KMS-11 (cell line): ENCODE results near the gene C16orf46.

Experiments
- H2AFZ ChIP-seq: fragments of 200-600 bp; sonication (generic); 2 replicates; pipeline ENCODE4 v1.6.1; 2016; ENCODE audit warnings: antibody characterized with exemption, mixed run types, low read depth
- H3K27ac ChIP-seq: fragments of 200-600 bp; sonication (generic); 2 replicates; pipeline ENCODE4 v1.6.1; 2016; ENCODE audit warnings: mild to moderate bottlenecking, mixed run types
- H3K27me3 ChIP-seq: fragments of 200-600 bp; sonication (generic); 2 replicates; pipeline ENCODE4 v1.6.1; 2017; ENCODE audit warnings: mild to moderate bottlenecking, low read depth, mixed run types, moderate library complexity; ENCODE audit not compliant: insufficient read depth
- H3K36me3 ChIP-seq: fragments of 200-600 bp; sonication (generic); 2 replicates; pipeline ENCODE4 v1.6.1; 2017; ENCODE audit warnings: mild to moderate bottlenecking, mixed run types; ENCODE audit not compliant: insufficient read depth
- H3K4me1 ChIP-seq: fragments of 200-600 bp; sonication (generic); 2 replicates; pipeline ENCODE4 v1.6.1; 2016; ENCODE audit warnings: mild to moderate bottlenecking, low read depth, mixed run types; ENCODE audit not compliant: poor library complexity, severe bottlenecking
- H3K4me2 ChIP-seq: fragments of 200-600 bp; sonication (generic); 2 replicates; pipeline ENCODE4 v1.7.0; 2016; ENCODE audit warnings: mild to moderate bottlenecking, mixed run types
- H3K4me3 ChIP-seq: fragments of 200-600 bp; sonication (generic); IDR thresholded peaks from 2 replicates; pipeline ENCODE4 v1.6.1; 2017; ENCODE audit warnings: low read depth, low read length, mixed read lengths; ENCODE audit not compliant: insufficient read depth
- H3K79me2 ChIP-seq: fragments of 200-600 bp; sonication (generic); 2 replicates; pipeline ENCODE4 v1.6.1; 2016; ENCODE audit warnings: low read depth, mixed run types; ENCODE audit not compliant: insufficient read depth
- H3K9ac ChIP-seq: fragments of 200-600 bp; sonication (generic); 2 replicates; pipeline ENCODE4 v1.6.1; 2016; ENCODE audit warnings: mild to moderate bottlenecking, mixed run types
- H4K20me1 ChIP-seq: fragments of 200-600 bp; sonication (generic); 2 replicates; pipeline ENCODE4 v1.6.1; 2016; ENCODE audit warnings: mild to moderate bottlenecking, mixed run types; ENCODE audit not compliant: insufficient read depth
- TF ChIP-seq, protein P1 (sequence below): fragments of 200-600 bp; sonication (generic); conservative IDR thresholded peaks from 2 replicates; pipeline ENCODE4 v1.6.1; 2017; ENCODE audit warnings: low read depth, mild to moderate bottlenecking, antibody characterized with exemption, low read length, moderate library complexity, mixed read lengths

The C16orf46 gene

GRCh38 chr16:81060576-81061306 is 16.3 kb downstream of the C16orf46 start:
- no peak overlapping the region for H3K27ac ChIP-seq
- H2AFZ ChIP-seq: no peak overlapping the region
- TF ChIP-seq, protein P1, sequence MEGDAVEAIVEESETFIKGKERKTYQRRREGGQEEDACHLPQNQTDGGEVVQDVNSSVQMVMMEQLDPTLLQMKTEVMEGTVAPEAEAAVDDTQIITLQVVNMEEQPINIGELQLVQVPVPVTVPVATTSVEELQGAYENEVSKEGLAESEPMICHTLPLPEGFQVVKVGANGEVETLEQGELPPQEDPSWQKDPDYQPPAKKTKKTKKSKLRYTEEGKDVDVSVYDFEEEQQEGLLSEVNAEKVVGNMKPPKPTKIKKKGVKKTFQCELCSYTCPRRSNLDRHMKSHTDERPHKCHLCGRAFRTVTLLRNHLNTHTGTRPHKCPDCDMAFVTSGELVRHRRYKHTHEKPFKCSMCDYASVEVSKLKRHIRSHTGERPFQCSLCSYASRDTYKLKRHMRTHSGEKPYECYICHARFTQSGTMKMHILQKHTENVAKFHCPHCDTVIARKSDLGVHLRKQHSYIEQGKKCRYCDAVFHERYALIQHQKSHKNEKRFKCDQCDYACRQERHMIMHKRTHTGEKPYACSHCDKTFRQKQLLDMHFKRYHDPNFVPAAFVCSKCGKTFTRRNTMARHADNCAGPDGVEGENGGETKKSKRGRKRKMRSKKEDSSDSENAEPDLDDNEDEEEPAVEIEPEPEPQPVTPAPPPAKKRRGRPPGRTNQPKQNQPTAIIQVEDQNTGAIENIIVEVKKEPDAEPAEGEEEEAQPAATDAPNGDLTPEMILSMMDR: no peak
- H3K79me2 ChIP-seq: no peaks in the 10 kb centered on the region
- H3K4me2 ChIP-seq: no peak overlapping the region
- H3K9ac ChIP-seq: no peak overlapping the region
- H3K4me3 ChIP-seq: no peak overlapping the region
- no peaks in the 10 kb centered on the region for H3K27me3 ChIP-seq
- H4K20me1 ChIP-seq: no peaks in the 10 kb centered on the region
- no peaks in the 10 kb centered on the region for H3K36me3 ChIP-seq
- H3K4me1 ChIP-seq: no peaks in the 10 kb centered on the region

DNA sequence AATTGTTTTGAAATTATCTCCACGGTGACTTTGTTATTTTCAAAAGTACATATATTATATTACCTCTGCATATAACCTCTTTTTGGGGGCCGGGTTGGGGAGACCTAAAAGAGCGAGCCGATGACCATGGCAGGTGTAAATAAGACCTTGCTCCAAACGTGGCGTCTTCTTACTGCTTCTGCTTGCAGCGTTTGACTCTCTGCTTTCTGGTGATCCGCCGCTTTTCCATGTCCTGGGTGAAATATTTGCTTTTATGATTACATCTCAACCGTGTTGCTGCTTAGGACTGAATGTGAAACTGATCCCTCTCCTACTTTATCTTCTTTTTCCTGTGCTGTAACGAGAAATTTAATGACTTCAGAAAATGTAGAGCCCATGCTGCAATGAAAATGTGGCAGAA is 23.3 kb downstream of the C16orf46 start:
- TF ChIP-seq, protein P1: no peak
- Histone ChIP-seq H3K36me3 (no peaks in the 10 kb centered on the region), H3K4me2 (no peak overlapping the region), H2AFZ (no peak overlapping the region), H4K20me1 (no peaks in the 10 kb centered on the region), H3K27me3 (no peaks in the 10 kb centered on the region), H3K79me2 (no peaks in the 10 kb centered on the region), H3K4me1 (no peaks in the 10 kb centered on the region), H3K27ac (no peak overlapping the region), H3K4me3 (no peak overlapping the region), H3K9ac (no peak overlapping the region)

- H3K4me1 ChIP-seq: no peaks in the 10 kb centered on the region
- H3K4me3 ChIP-seq: no peak overlapping the region
- H2AFZ ChIP-seq: no peak overlapping the region
- H3K27ac ChIP-seq: no peak overlapping the region
- TF ChIP-seq, protein P1: no peak
- H3K9ac ChIP-seq: no peak overlapping the region
- H3K4me2 ChIP-seq: no peak overlapping the region
- H4K20me1 ChIP-seq: no peaks in the 10 kb centered on the region
- peaks cover 11% of the 10 kb centered on the region; the same call in 1 of the 2 replicates for H3K79me2 ChIP-seq
- H3K27me3 ChIP-seq: no peaks in the 10 kb centered on the region
- peaks cover 6% of the 10 kb centered on the region; the same call in 1 of the 2 replicates for H3K36me3 ChIP-seq
Measured at GRCh38 chr16:81042821-81043220, 34.2 kb downstream of the C16orf46 start.

DNA sequence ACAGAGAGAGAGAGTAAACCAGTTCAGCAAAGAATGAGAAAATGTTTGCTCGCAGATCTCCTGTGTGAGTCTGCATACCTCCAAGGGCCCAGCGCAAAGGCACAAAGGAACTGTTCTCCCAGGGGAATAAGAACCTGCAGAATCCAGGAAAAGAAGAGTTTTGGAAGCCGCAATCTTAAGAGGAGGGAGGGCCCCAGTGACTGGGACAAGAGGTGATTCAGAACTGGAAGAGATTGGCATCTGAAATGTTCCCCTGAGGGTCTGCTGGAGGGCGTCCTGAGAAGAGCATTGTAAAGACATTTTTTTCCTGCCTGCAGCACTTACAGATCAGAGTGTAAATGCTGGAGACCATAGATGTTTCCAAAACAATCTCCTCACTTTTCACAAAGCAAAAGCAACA is 35.3 kb downstream of the C16orf46 start:
- Histone ChIP-seq H4K20me1 (no peaks in the 10 kb centered on the region), H3K79me2 (peaks cover 22% of the 10 kb centered on the region; the same call in 1 of the 2 replicates), H3K4me3 (no peak overlapping the region), H3K27ac (no peak overlapping the region), H2AFZ (no peak overlapping the region), H3K27me3 (no peaks in the 10 kb centered on the region), H3K9ac (no peak overlapping the region), H3K4me2 (no peak overlapping the region), H3K36me3 (peaks cover 6% of the 10 kb centered on the region; the same call in 1 of the 2 replicates), H3K4me1 (peaks cover 11% of the 10 kb centered on the region)
- TF ChIP-seq, protein P1: no peak
